Left renal cortex interstitium (tissue), 4 donors: ENCODE measurements around the gene ESRRA. TPM values are rescaled to one million over a fixed set of nuclear protein-coding genes. Genes with fewer than 3 reads are reported as not detected.

Experiments
- DNase-seq, 4 donors: peaks; one replicate each; pipeline ENCODE4 v3.0.0-alpha.2; 2013; ENCODE audit warnings: low read depth in 4 of 4, low spot score in 2 of 4, missing footprints in 1 of 4
- polyA plus RNA-seq, 4 donors: library from polyadenylated mRNA; unstranded; fragments of 120-200 nt; gene quantifications; one replicate each; pipeline ENCODE4 v1.2.1, GENCODE V29; 2013; ENCODE audit not compliant: insufficient read length in 4 of 4

ESRRA gene
- polyA plus RNA-seq, 4 donors, result 17.9 to 31.1 (median 26.0) TPM

- no peak for DNase-seq
These were observed 55.2 kb downstream of the ESRRA start for GRCh38 chr11:64360448-64360921.

- DNase-seq, result no peak
These were observed 56.3 kb downstream of the ESRRA start for GRCh38 chr11:64361659-64362058.

GRCh38 chr11:64362339-64362738 lies 57.0 kb downstream of the ESRRA start:
- no peak for DNase-seq

- no peak for DNase-seq
These were observed 59.1 kb downstream of the ESRRA start for GRCh38 chr11:64364435-64364834.

- DNase-seq, result no peak
These were observed 59.6 kb downstream of the ESRRA start for GRCh38 chr11:64364911-64365310.

Other genes with a start within 250 kb of the ESRRA start
- gene MACROD1, start 139.4 kb upstream of the ESRRA start, polyA plus RNA-seq, result 10 to 100 TPM; 15.1 to 23.2 (median 19.5) TPM
- 100 to 1,000 TPM; 156 to 207 (median 187) TPM for gene STIP1, start 119.4 kb upstream of the ESRRA start, polyA plus RNA-seq
- gene FERMT3, start 98.8 kb upstream of the ESRRA start, polyA plus RNA-seq, result 1 to 10 TPM; 4.4 to 8.1 (median 4.9) TPM
- gene TRPT1, start 79.3 kb upstream of the ESRRA start, polyA plus RNA-seq, result 10 to 100 TPM; 32.9 to 58.5 (median 48.2) TPM
- gene NUDT22, start 79.2 kb upstream of the ESRRA start, polyA plus RNA-seq, result 10 to 100 TPM; 21.4 to 41.4 (median 32.5) TPM
- 10 to 100 TPM; 54.6 to 78.9 (median 72.2) TPM for gene DNAJC4, start 75.0 kb upstream of the ESRRA start, polyA plus RNA-seq
- 100 to 1,000 TPM in 2 of 4 donors, 10 to 100 TPM in 2; 76.6 to 116 (median 99.7) TPM for gene VEGFB, start 70.9 kb upstream of the ESRRA start, polyA plus RNA-seq
- 100 to 1,000 TPM in 2 of 4 donors, 10 to 100 TPM in 2; 94.5 to 110 (median 102) TPM for gene FKBP2, start 64.4 kb upstream of the ESRRA start, polyA plus RNA-seq
- gene PPP1R14B, start 58.6 kb upstream of the ESRRA start, polyA plus RNA-seq, result 100 to 1,000 TPM in 1 of 4 donors, 10 to 100 TPM in 3; 53.8 to 117 (median 76.0) TPM
- 10 to 100 TPM; 11.8 to 17.5 (median 14.8) TPM for gene PLCB3, start 54.0 kb upstream of the ESRRA start, polyA plus RNA-seq
- 10 to 100 TPM; 44.2 to 72.0 (median 57.1) TPM for gene BAD, start 20.9 kb upstream of the ESRRA start, polyA plus RNA-seq
- 10 to 100 TPM; 25.6 to 52.9 (median 40.4) TPM for gene GPR137, start 19.7 kb upstream of the ESRRA start, polyA plus RNA-seq
- gene KCNK4, start 14.2 kb upstream of the ESRRA start, polyA plus RNA-seq, result under 1 TPM in 1 of 4 donors, not detected in 3; 0.09 TPM
- gene CATSPERZ, start 5.2 kb upstream of the ESRRA start, polyA plus RNA-seq, result under 1 TPM in 1 of 4 donors, not detected in 3; 0.19 TPM
- 100 to 1,000 TPM; 209 to 285 (median 235) TPM for gene TRMT112, start 12.0 kb downstream of the ESRRA start, polyA plus RNA-seq
- 100 to 1,000 TPM; 187 to 282 (median 212) TPM for gene PRDX5, start 12.6 kb downstream of the ESRRA start, polyA plus RNA-seq
- 1 to 10 TPM; 2.7 to 4.6 (median 3.7) TPM for gene CCDC88B, start 34.7 kb downstream of the ESRRA start, polyA plus RNA-seq
- gene RPS6KA4, start 53.6 kb downstream of the ESRRA start, polyA plus RNA-seq, result 10 to 100 TPM; 11.0 to 17.4 (median 15.0) TPM